Suppressor macrophage treated with lipopolysaccharide for 4 hours (primary cell): ENCODE results near the gene FBXO31.
"Not testable (repeated sequence)": the region's sequence is repeated elsewhere in the genome, so short reads cannot be mapped to it uniquely, and the experiment has no call there.

Source experiments
- DNase-seq: peaks from one replicate; pipeline ENCODE4 v3.0.0-alpha.2; 2020

Gene FBXO31

GRCh38 chr16:87382023-87382785 is 1.4 kb downstream of the FBXO31 start:
- no peak for DNase-seq

GRCh38 chr16:87380881-87381280 is 2.7 kb downstream of the FBXO31 start:
- DNase-seq = peak; percentile 68

GRCh38 chr16:87380403-87380802 is 3.2 kb downstream of the FBXO31 start:
- no peak for DNase-seq

- DNase-seq = not testable (repeated sequence)
Observed at GRCh38 chr16:87379312-87379752, 4.2 kb downstream of the FBXO31 start.

GRCh38 chr16:87376660-87377059 is 6.9 kb downstream of the FBXO31 start:
- DNase-seq = no peak

GRCh38 chr16:87375426-87376135 is 8.0 kb downstream of the FBXO31 start:
- no peak for DNase-seq

GRCh38 chr16:87374313-87374712 is 9.3 kb downstream of the FBXO31 start:
- DNase-seq = no peak

GRCh38 chr16:87372305-87372704 is 11.3 kb downstream of the FBXO31 start:
- DNase-seq = no peak

GRCh38 chr16:87371261-87371866 is 12.2 kb downstream of the FBXO31 start:
- no peak for DNase-seq

- no peak for DNase-seq
Observed at GRCh38 chr16:87369796-87370719, 13.5 kb downstream of the FBXO31 start.

GRCh38 chr16:87369117-87369765 is 14.3 kb downstream of the FBXO31 start:
- DNase-seq = no peak

- peak; percentile 64 for DNase-seq
Observed at GRCh38 chr16:87368029-87368770, 15.4 kb downstream of the FBXO31 start.

GRCh38 chr16:87367529-87367928 is 16.0 kb downstream of the FBXO31 start:
- no peak for DNase-seq

GRCh38 chr16:87366930-87367329 is 16.6 kb downstream of the FBXO31 start:
- no peak for DNase-seq

GRCh38 chr16:87366288-87366687 is 17.3 kb downstream of the FBXO31 start:
- no peak for DNase-seq

- DNase-seq = no peak
Observed at GRCh38 chr16:87365021-87365713, 18.4 kb downstream of the FBXO31 start.

GRCh38 chr16:87363771-87364455 is 19.7 kb downstream of the FBXO31 start:
- no peak for DNase-seq

GRCh38 chr16:87362828-87363559 is 20.6 kb downstream of the FBXO31 start:
- DNase-seq = not testable (repeated sequence)

- DNase-seq = no peak
Observed at GRCh38 chr16:87361916-87362619, 21.5 kb downstream of the FBXO31 start.
